Head of caudate nucleus (tissue), 42 donors: ENCODE results near the gene DCHS2.

ENCODE experiments used
- DNase-seq, 42 donors: peaks; one replicate each; pipeline versions ENCODE4 v3.0.0 to v3.0.0-alpha.2; 2020 to 2021; ENCODE audit warnings: mixed read lengths in 7 of 42
- intact Hi-C: fragments of 100-400 bp; cut with DNase I; formaldehyde crosslinking; loops from one replicate; pipeline ENCODE4 v1.15.0; 2022

DCHS2 gene

GRCh38 chr4:154186035-154186434 lies 305.6 kb downstream of the DCHS2 start:
- intact Hi-C loops, result no loop called here
- DNase-seq, result no peak

- no peak for DNase-seq
- intact Hi-C loops, result no loop called here
Measured at GRCh38 chr4:154184238-154184637, 307.4 kb downstream of the DCHS2 start.

GRCh38 chr4:154183264-154183663 lies 308.3 kb downstream of the DCHS2 start:
- intact Hi-C loops, result no loop called here
- DNase-seq, result no peak
